NCI-H1436 (cell line): ENCODE measurements around the gene ADGRD2.

ENCODE experiments used
- DNase-seq: peaks from one replicate; lab custom pipeline; 2025; lab: John Stamatoyannopoulos, UW

ADGRD2 gene

GRCh38 chr9:124479947-124480620, 29.8 kb downstream of the ADGRD2 start:
- no peak for DNase-seq

GRCh38 chr9:124480621-124480981, 30.4 kb downstream of the ADGRD2 start:
- DNase-seq, result peak; percentile 30

- DNase-seq, result no peak
These were observed 30.9 kb downstream of the ADGRD2 start for GRCh38 chr9:124481115-124481514.

- no peak for DNase-seq
These were observed 32.3 kb downstream of the ADGRD2 start for GRCh38 chr9:124482431-124483031.

GRCh38 chr9:124483481-124483880, 33.2 kb downstream of the ADGRD2 start:
- DNase-seq, result no peak

- DNase-seq, result no peak
These were observed 35.0 kb downstream of the ADGRD2 start for GRCh38 chr9:124485201-124485600.

- no peak for DNase-seq
These were observed 35.7 kb downstream of the ADGRD2 start for GRCh38 chr9:124485936-124486335.

- no peak for DNase-seq
These were observed 36.6 kb downstream of the ADGRD2 start for GRCh38 chr9:124486778-124487259.

GRCh38 chr9:124487260-124488182, 37.3 kb downstream of the ADGRD2 start:
- DNase-seq, result peak; percentile 44

- no peak for DNase-seq
These were observed 38.5 kb downstream of the ADGRD2 start for GRCh38 chr9:124488641-124489210.

- no peak for DNase-seq
These were observed 39.0 kb downstream of the ADGRD2 start for GRCh38 chr9:124489222-124489621.

- no peak for DNase-seq
These were observed 39.8 kb downstream of the ADGRD2 start for GRCh38 chr9:124490004-124490403.

GRCh38 chr9:124491049-124491975, 41.1 kb downstream of the ADGRD2 start:
- no peak for DNase-seq

GRCh38 chr9:124492818-124493217, 42.6 kb downstream of the ADGRD2 start:
- DNase-seq, result no peak

- no peak for DNase-seq
These were observed 43.0 kb downstream of the ADGRD2 start for GRCh38 chr9:124493218-124493617.

GRCh38 chr9:124493794-124494479, 43.7 kb downstream of the ADGRD2 start:
- no peak for DNase-seq

GRCh38 chr9:124495126-124496074, 45.1 kb downstream of the ADGRD2 start:
- no peak for DNase-seq

- DNase-seq, result no peak
These were observed 45.8 kb downstream of the ADGRD2 start for GRCh38 chr9:124496075-124496449.

GRCh38 chr9:124496463-124496862, 46.2 kb downstream of the ADGRD2 start:
- no peak for DNase-seq

- DNase-seq, result no peak
These were observed 47.2 kb downstream of the ADGRD2 start for GRCh38 chr9:124497441-124497840.
